IPS-15b (cell line): ENCODE data around the gene RPL29.

Experiments
- H3K27me3 ChIP-seq: one replicate; pipeline ENCODE4 v1.6.1; 2013; ENCODE audit warnings: low read length; ENCODE audit not compliant: control insufficient read depth, insufficient read depth
- H3K36me3 ChIP-seq: one replicate; pipeline ENCODE4 v1.6.1; 2013; ENCODE audit warnings: low read length; ENCODE audit not compliant: control insufficient read depth, insufficient read depth
- H3K4me1 ChIP-seq: one replicate; pipeline ENCODE4 v1.6.1; 2013; ENCODE audit warnings: mild to moderate bottlenecking, low read length; ENCODE audit not compliant: control insufficient read depth, insufficient read depth
- H3K4me3 ChIP-seq: one replicate; pipeline ENCODE4 v1.5.1; 2013; ENCODE audit warnings: low read depth, low read length
- H3K9ac ChIP-seq: one replicate; pipeline ENCODE4 v1.6.1; 2013; ENCODE audit warnings: low read depth, mild to moderate bottlenecking, low read length
- H3K9me3 ChIP-seq: one replicate; pipeline ENCODE4 v1.6.1; 2013; ENCODE audit warnings: mild to moderate bottlenecking, low read length; ENCODE audit not compliant: control insufficient read depth, insufficient read depth

RPL29 gene

DNA sequence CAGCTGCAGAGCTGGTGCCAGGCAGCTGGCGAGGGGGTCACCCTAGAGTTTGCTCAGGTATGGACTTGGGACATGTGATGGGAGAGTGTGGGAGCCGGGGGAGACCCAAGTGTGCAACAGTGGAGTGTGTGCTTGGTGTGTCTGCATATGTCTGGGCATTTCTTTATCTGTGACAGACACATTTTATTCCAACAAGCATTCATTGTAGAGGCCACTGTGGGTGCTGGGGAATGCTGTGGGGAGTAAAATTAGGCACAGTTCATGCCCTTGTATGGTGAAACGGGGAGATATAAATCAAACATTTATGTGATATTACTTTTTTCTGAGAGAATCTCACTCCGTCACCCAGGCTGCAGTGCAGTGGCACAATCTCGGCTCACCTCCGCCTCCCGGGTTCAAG lies 8.1 kb downstream of the RPL29 start:
- peaks cover 5% of the 10 kb centered on the region for H3K4me1 ChIP-seq
- no peaks in the 10 kb centered on the region for H3K9me3 ChIP-seq

DNA sequence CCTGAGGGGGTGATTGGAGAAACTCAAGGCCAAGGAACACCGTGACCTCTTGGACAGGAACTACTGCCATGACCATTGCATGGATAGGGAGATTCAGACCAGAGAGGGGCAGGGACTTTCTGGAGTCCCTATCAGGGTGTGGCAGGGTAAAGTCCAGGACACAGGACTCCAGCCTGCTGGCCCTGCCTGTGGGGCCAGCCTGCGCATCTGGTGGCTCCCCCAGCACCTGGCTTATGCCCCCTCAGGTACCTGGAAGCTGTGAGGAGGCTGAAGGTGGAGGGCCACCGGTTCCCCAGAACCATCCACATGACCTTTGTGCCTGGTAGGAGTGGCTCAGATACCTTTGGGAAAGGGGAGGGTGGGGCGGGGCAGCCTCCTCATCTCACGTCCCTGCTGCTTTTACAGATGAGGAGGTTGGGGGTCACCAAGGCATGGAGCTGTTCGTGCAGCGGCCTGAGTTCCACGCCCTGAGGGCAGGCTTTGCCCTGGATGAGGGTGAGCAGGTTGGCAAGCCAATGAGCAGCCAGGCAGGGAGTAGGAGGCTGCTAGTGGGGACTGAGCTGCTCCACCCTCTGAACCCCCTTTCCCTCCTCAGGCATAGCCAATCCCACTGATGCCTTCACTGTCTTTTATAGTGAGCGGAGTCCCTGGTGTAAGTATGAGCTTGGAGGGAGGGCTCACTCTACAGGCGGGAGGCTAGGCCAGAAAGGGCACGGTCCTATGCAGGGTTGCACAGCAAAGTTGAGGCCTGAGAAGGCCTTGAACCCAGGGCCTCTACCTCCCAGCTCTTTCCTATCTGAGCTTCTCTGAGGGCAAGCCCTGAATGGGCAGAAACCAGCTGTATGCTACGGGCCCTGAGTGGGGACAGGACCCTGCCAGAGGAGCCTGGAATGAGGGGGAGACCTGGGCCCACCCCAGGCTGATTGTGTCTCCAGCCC lies 9.4 kb downstream of the RPL29 start:
- H3K4me1 ChIP-seq = peaks cover 9% of the 10 kb centered on the region
- no peaks in the 10 kb centered on the region for H3K27me3 ChIP-seq
- no peak overlapping the region for H3K4me3 ChIP-seq
- no peak overlapping the region for H3K9ac ChIP-seq
- H3K36me3 ChIP-seq = no peaks in the 10 kb centered on the region
- no peaks in the 10 kb centered on the region for H3K9me3 ChIP-seq

More for the DNA sequence above, 8.1 kb downstream of the RPL29 start:
- no peaks in the 10 kb centered on the region for H3K36me3 ChIP-seq
- no peaks in the 10 kb centered on the region for H3K27me3 ChIP-seq
- no peak overlapping the region for H3K4me3 ChIP-seq
- no peak overlapping the region for H3K9ac ChIP-seq

DNA sequence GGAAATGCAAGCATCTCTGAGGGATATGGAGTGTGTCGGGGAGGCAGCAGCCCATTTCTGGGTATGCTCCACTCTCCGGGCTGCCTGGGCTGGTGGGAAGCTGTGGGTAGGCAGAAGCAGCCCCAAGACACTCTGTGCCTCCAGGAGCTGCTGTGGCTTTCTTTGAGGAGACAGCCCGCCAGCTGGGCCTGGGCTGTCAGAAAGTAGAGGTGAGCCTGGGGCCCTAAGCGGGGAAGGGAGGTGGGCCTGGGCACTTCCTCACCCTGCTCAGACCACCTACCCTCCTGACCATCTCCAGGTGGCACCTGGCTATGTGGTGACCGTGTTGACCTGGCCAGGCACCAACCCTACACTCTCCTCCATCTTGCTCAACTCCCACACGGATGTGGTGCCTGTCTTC lies 10.6 kb downstream of the RPL29 start:
- Histone ChIP-seq H3K9ac (no peak overlapping the region), H3K36me3 (no peaks in the 10 kb centered on the region), H3K4me1 (peaks cover 9% of the 10 kb centered on the region), H3K27me3 (no peaks in the 10 kb centered on the region), H3K9me3 (no peaks in the 10 kb centered on the region), H3K4me3 (no peak overlapping the region)

DNA sequence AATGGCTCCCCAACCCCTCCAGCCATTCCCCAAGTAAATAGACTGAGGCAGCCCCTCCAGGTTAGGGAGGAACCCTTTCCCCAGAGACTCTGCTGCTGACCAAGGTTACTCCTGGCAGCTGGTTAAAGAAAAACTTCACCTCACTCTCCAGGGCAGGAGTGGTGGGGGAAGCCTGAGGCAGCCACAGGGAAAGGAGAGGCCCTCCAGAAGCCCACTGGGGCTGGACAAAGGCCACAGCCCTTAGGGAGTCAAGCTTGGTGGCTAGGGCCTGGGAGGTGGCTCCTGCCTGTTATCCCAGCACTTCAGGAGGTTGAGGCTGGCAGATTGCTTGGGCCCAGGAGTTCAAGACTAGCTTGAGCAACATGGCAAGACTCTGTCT lies 11.4 kb downstream of the RPL29 start:
- no peaks in the 10 kb centered on the region for H3K27me3 ChIP-seq
- no peaks in the 10 kb centered on the region for H3K36me3 ChIP-seq
- no peaks in the 10 kb centered on the region for H3K9me3 ChIP-seq
- H3K4me3 ChIP-seq = no peak overlapping the region
- H3K4me1 ChIP-seq = peaks cover 9% of the 10 kb centered on the region
- H3K9ac ChIP-seq = no peak overlapping the region

DNA sequence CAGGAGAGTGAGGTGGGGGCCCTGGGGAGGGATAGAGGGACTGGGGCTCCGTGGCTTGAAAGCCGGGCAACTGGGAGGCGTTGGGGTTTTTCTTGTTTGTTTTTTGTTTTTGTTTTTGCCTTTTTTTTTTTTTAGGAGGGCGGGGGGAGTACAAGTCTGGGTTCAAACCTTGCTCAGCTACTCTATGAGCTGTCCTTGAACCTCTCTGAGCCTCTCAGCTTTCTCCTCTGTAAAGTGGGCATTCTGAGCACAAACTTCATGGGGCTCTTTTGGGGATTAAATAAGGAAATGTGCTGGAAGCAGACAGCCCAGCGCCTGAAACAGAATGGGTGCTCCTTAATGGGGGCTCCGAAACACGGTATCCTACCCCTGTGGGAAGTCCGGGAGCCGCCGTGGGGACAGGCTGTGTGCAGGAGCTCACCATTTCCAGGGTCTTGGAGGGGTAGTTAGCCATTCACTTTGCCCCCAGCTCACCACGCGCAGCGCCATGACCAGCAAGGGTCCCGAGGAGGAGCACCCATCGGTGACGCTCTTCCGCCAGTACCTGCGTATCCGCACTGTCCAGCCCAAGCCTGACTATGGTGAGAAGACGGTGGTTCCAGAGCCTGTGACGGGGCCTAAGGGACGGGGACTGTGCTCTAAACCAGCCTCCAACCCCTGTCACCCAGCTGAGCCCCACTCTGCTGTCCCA lies 12.0 kb downstream of the RPL29 start:
- Histone ChIP-seq H3K9ac (peak overlapping the region; percentile 39), H3K4me1 (peaks cover 9% of the 10 kb centered on the region), H3K36me3 (no peaks in the 10 kb centered on the region)

DNA sequence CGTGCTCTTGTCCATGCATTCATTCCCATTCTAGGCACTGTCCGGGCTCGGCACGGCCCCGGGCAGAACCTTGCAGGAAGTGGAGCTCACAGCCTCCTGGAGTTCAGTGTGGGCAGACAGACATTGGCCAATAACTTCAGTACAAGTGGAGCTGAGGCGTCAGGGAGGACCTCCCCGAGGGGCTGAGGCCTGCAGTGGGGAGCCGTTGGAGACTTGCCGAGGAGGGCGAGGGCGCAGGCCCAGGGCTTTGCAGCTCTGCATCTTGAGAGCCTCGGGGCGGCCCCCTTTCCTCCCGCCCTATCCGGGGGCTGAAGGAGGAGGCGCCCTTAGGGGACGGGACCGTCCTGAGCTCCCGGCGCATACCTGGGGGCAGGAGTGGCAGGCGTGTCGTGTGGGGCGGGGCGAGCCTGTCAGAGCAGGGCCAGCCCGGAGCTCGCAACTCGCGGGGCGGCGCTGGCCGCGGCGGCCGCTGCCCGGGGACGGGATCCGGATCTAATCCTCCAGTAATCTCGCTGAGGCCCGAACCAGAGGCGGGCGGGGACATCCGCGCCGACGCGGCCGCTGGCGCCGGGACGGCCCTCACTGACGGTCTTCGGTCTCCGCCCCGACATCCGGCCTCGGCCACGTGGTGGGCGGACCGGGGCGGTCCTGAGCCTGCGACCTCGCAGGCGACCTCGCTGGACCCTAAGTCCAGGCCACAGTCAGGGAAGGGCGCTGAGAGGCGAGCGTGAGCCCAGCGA lies 12.7 kb downstream of the RPL29 start, which contains the start of gene ACY1:
TSS of gene ACY1 (plus strand) at position 698 of the 740 bp plus-strand sequence. CDS start 530 bp downstream, outside the sequence.
- H3K4me3 ChIP-seq = peak within 1 kb of the TSS; percentile 84
- H3K27me3 ChIP-seq = peaks cover 2% of the 10 kb centered on the region
- no peaks in the 10 kb centered on the region for H3K9me3 ChIP-seq
- H3K9ac ChIP-seq = peak within 1 kb of the TSS; percentile 39
- no peaks in the 10 kb centered on the region for H3K36me3 ChIP-seq
- peaks cover 9% of the 10 kb centered on the region for H3K4me1 ChIP-seq

More for the DNA sequence above, 12.0 kb downstream of the RPL29 start:
- Histone ChIP-seq H3K27me3 (no peaks in the 10 kb centered on the region), H3K9me3 (no peaks in the 10 kb centered on the region), H3K4me3 (peak overlapping the region; percentile 84)

DNA sequence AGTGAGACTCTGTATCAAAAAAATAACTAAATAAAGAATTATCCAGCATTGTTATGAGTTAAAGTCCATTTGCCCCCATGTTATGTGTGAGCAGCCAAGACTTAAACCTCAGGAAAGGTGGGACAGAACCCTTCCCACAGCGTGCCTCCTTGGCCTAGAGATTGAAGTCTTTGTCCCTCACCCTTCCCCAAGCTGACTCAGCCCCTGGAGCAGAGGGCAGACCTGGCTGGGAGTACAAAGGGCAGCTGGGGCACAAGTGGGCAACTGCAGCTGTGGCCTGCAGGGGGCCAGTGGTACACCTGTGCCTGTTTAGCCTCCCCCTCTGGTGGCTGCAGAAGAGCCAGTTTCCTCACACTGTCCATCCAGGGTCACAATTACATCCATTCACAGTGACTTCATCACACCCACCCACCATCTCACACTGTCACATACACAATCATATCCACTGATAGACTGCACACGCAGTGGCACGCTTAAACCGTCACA lies 13.3 kb downstream of the RPL29 start:
- Histone ChIP-seq H3K27me3 (peaks cover 7% of the 10 kb centered on the region), H3K9ac (peak overlapping the region; percentile 39), H3K36me3 (no peaks in the 10 kb centered on the region), H3K4me1 (peaks cover 9% of the 10 kb centered on the region), H3K9me3 (no peaks in the 10 kb centered on the region), H3K4me3 (peak overlapping the region; percentile 84)

DNA sequence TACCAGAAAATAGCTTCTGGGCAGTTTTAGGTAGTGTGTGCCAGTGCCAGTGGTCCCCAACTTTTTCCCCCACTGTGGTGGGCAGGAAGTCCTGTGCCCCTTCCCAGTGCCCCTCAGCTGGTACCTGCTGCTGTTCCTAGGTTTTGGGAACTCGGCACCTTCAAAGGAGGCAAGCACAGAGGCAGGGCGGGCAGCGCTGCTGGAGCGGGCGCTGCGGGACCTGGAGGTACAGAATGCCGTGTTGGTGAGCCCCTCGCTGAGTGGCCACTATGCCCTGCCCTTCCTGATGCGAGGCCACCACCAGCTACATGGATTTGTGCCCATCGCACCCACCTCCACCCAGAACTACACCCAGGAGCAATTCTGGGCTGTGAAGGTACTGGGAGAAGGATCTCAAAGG lies 15.4 kb downstream of the RPL29 start:
- Histone ChIP-seq H3K27me3 (peaks cover 22% of the 10 kb centered on the region), H3K4me1 (peaks cover 9% of the 10 kb centered on the region), H3K9ac (no peak overlapping the region), H3K9me3 (no peaks in the 10 kb centered on the region), H3K4me3 (no peak overlapping the region), H3K36me3 (no peaks in the 10 kb centered on the region)

DNA sequence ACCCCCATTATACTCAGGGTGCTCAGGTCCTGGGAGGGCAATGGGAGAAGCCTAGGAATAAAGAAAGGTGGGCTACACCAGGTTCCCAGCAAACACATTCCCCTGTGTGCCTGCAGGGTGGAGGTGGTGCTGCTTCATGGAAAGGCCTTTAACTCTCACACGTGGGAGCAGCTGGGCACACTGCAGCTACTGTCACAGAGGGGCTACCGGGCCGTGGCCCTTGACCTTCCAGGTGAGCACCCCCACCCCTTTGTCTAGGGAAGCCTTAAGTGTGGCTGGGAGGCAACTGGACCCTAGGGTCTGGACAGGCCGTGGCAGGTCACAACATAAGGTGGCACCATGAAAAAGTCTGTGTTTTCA lies 17.6 kb downstream of the RPL29 start:
- peaks cover 15% of the 10 kb centered on the region for H3K4me1 ChIP-seq
- H3K36me3 ChIP-seq = no peaks in the 10 kb centered on the region
- H3K27me3 ChIP-seq = peaks cover 32% of the 10 kb centered on the region
- H3K9me3 ChIP-seq = no peaks in the 10 kb centered on the region
- no peak overlapping the region for H3K9ac ChIP-seq
- H3K4me3 ChIP-seq = no peak overlapping the region

DNA sequence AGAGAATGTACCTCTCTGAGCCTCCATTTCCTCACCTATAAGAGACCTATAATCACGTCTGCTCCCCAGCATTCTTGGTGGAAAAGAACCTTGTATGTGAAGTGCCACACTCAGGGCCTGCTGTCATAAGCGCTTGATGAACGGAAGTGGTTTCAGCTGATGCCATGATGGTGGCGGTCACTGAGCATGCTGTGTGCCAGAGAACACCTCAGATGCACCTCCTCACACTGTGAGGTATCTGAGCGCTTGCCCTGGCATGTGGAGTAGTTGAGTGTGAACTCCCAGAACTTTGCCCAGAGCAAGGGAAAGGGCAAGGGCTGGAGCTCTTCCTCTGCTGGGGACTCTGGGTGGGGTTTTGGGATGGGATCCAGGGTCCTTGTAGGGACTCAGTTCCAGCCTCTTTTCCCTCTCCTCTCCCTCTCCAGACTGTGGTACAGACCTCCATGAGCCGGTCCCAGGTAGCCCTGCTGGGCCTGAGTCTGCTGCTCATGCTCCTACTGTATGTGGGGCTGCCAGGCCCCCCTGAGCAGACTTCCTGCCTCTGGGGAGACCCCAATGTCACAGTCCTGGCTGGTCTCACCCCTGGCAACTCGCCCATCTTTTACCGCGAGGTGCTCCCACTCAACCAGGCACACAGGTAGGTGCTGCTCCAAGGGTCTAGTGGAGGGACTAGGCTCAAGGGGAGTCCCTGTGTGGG lies 18.1 kb downstream of the RPL29 start:
- H3K27me3 ChIP-seq = peaks cover 32% of the 10 kb centered on the region
- no peaks in the 10 kb centered on the region for H3K36me3 ChIP-seq
- H3K4me3 ChIP-seq = no peak overlapping the region
- peaks cover 14% of the 10 kb centered on the region for H3K4me1 ChIP-seq
- H3K9me3 ChIP-seq = no peaks in the 10 kb centered on the region
- H3K9ac ChIP-seq = no peak overlapping the region
